Stimulated activated CD4-positive, alpha-beta T cell treated with anti-CD3 and anti-CD28 coated beads, Interleukin-1b, Interleukin-23, amount 100 ng/mL, for 4 hours (primary cell): ENCODE measurements around the gene TESMIN.

Experiments
- DNase-seq, 2 donors: peaks; one replicate each; pipeline ENCODE4 v3.0.0-alpha.2; 2020; ENCODE audit warnings: low read depth in 2 of 2

TESMIN gene

GRCh38 chr11:68711114-68711513 is 40.2 kb downstream of the TESMIN start:
- no peak for DNase-seq

GRCh38 chr11:68710409-68710808 is 40.9 kb downstream of the TESMIN start:
- DNase-seq = no peak

GRCh38 chr11:68709062-68709461 is 42.3 kb downstream of the TESMIN start:
- no peak for DNase-seq

GRCh38 chr11:68707527-68707926 is 43.8 kb downstream of the TESMIN start:
- DNase-seq = no peak

DNA sequence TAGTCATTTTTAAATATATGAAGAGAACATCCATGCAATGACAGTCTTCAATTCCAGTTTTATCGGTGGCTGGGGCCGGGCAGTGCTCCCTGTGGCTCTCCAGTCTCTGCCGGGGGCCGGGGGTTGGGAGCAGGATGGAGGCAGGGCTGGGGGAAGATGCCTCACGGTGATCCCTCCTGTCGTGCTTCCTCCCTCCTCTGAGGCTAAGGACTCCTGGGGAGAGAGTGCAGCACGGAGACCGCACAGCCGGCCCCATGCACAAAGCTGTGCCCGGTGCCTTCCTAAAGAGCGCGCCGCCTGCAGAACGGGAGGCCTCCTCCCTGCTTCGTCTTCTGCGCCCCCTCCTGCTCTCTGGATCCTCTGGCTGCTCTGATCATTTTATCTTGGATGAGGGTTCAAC is 46.4 kb downstream of the TESMIN start:
- no peak for DNase-seq

GRCh38 chr11:68698993-68699392 is 52.3 kb downstream of the TESMIN start:
- DNase-seq = no peak

GRCh38 chr11:68695531-68695930 is 55.8 kb downstream of the TESMIN start:
- no peak for DNase-seq

DNA sequence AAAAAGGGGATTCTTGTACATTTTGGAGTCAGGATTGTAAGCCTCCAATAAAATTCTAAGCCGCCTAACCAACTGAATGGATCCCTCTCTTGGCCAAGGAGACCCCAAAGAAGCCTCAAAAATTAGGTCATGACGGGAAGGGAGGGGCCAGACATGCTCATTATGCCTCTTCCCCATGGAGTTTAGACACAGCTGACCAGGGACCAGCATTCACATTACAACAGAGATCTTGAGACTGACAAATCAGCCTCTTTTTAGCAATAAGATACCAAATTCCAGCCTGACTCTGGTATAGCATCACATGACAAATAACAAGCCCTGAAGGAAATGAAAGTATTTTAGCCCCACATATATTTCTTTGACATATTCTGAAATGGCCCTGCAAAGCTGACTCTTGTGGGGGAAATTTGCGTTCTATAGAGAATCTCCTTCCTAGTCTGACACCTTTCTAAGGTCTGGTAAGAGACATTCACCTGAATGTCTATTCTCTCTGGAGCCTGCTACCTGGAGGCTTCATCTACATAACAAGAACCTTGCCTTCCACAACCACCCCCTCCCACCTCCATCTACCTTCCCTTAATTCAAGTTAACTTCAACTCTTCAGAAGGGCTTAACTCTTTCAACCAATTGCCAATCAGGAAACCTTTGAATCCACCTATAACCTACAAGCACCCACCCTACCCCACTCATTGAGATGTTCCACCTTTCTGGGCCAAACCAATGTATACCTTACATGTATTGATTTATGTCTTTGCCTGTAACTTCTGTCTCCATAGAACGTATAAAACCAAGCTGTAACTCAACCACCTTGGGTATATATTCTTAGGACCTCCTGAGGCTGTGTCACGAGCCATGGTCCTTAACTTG is 56.7 kb downstream of the TESMIN start:
- DNase-seq = no peak

- DNase-seq = no peak
Observed at GRCh38 chr11:68693484-68693882, 57.8 kb downstream of the TESMIN start.

- DNase-seq = no peak
Observed at GRCh38 chr11:68692871-68693483, 58.3 kb downstream of the TESMIN start.

DNA sequence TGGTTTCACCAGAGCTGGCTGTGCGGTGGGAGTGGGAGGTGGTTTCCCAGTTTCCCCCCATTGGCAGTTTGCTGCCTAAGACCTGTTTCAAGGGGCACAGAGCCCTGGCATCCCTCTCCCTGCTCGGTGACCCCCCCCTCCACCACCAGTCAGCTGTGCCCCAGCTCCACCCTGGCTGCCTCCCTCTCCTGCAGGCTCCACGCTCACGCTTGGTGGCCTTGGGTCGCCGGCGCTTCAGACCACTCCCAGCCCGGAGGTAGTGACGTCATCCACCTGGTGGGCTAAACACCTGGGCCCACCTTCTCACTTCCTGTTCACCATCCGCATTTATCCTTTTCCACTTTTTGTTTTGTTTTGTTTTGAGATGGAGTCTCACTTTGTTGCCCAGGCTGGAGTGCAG is 59.2 kb downstream of the TESMIN start:
- no peak for DNase-seq

GRCh38 chr11:68691402-68691784 is 59.9 kb downstream of the TESMIN start:
- no peak for DNase-seq

DNA sequence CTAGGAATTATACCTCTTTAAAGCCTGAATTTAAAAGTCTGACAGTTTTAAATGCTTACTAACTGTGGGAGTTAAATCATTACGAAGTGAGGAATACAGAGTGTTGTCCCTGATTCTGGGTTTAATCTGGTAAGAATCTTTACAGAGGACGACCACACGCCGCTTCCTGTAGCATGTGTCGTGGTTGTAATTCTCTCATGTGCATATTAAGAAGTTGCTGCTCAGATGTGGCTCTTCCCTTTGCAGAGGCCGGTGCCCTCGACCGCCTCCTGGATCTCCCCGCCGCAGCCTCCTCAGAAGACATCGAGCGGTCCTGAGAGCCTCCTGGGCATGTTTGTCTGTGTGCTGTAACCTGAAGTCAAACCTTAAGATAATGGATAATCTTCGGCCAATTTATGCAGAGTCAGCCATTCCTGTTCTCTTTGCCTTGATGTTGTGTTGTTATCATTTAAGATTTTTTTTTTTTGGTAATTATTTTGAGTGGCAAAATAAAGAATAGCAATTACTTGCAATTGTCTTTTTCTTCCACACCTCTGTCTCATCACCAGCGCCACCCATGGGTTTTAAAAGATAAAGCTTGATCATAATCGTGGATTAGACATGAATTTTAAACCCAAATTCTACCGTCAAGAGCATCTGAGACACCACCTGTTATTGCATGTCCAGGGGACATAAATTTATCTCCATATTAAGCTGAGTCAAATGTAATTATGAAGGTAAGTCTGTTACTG is 60.5 kb downstream of the TESMIN start:
- DNase-seq = no peak

DNA sequence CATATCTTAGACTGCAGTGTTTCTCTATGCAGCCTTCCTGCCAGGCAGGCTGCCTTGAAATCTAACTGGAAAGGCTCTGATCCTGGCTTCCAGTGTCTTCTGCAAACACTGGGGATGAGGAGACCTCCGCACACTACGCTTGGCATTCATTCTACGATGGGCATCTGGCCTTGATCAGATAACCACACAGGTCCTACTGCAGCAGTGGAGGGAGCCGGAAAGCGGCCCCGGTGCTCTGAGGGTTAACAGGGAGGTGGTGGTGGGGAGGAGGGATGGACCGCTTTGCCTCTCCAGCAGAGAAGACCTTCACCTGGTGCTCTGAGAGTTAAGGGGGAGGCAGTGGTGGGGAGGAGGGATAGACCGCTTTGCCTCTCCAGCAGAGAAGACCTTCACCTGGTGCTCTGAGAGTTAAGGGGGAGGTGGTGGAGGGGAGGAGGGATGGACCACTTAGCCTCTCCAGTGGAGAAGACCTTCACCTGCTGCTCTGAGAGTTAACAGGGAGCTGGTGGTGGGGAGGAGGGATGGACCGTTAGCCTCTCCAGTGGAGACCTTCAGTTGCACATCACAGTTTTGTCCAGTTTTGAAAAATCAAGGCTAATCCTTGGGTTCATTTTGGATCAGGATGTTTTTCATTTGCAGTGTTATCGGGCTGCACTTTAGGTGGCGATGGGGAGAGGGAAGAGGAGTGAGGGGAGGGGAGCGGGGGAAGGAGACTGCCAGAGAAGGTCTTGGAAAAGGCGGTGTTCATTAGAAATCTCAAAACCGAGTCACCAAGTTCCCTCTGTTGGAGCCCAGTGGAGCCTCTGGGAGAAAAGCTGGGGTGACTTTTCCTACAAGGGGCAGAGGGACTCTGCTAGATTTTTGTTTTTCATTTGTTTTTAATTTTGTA is 61.3 kb downstream of the TESMIN start:
- no peak for DNase-seq

GRCh38 chr11:68688881-68689280 is 62.4 kb downstream of the TESMIN start:
- no peak for DNase-seq

- no peak for DNase-seq
Observed at GRCh38 chr11:68687986-68688385, 63.3 kb downstream of the TESMIN start.

DNA sequence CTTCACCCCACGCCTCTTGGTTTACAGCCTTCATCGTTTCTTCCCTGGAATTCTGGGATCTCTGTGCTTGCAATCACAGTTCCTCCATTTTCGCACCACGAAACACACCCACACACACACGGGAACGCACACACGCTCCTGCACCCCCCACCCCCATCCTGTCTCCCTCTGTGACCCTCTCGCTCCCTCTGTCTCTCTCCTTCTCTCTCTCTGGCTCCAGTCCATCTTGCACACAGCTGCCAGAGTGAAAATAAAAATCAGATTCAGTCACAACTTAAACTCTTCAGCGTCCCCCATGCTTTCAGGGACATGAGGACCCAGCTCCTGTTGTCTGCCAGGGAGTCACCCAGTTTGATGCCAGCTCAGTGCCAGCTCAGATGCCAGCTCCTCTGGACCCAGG is 64.0 kb downstream of the TESMIN start:
- no peak for DNase-seq

- no peak for DNase-seq
Observed at GRCh38 chr11:68686486-68686885, 64.8 kb downstream of the TESMIN start.

DNA sequence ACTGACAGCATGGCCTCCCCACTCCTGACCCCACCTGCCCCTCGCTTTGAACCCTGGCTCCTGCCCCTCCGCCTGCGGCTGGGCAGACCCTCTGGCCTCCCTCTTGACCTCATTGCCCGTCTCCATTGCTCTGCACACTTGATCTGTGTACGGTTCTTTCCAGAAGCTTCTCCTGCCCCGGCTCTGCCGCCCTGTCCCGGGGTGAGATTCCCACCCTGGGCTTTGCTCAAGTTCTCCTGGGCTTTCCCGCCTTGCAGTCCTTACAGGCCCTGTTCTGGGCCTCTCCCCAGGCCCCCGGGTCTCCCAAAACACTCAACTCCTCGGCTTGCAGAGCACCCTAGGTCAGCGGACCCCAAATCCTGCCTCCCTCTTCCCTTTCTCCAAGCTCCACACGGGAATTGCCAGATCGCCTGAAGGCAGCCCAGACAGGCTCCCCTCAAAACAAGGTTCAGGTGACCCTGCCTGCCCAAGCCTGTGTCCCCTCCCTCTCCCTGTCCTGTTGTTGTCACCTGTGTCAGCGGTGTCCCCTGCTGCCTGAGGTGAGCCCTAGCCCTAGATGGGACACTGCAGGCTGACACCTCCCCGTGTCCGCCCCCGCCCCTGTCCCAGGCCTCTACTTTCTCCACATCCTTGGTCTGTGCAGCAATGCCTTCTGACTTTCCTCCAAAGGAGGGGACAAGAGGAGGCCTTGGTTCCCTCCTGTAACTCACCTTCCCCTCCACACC is 65.5 kb downstream of the TESMIN start:
- DNase-seq = no peak

DNA sequence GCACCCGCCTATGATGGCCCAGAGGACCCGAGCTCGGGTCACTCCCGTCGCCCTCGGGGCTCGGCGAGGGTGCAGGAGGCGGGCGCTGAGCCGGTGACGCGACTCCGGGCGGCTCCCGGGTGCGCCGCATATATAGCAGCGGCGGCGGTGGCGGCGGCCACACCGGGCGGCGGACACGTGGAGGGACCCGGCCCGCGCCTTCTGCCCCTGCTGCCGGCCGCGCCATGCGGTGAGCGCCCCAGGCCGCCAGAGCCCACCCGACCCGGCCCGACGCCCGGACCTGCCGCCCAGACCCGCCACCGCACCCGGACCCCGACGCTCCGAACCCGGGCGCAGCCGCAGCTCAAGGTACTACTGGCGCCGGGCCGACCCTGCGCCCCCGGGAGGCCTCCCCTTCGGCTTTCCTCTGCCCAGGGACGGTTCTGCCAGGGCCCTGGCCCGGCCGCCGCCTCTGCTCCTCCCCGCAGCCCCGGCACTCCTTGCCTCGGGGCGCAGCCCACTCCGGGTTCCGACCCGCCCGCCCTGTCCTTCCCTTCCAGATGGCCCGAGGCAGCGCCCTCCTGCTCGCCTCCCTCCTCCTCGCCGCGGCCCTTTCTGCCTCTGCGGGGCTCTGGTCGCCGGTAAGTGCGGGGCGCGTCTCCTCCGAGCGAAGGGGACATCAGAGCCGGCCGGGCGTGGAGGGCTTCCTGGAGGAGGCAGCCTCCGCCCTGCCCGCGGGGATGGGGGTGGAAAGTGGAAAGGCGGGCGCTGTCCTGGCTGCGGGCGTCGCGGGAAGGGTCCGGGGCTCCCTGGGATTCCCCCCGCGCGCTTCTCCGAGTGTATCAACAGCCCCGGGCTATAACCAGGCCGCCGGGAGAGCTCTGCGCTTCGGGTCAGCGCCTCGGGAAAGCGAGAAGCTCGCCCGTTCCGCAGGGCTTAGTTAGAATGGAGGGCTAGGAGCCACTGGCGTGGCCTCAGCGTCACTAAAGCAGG is 66.6 kb downstream of the TESMIN start, which contains the start of gene GAL:
GAL (plus strand) TSS at position 160 of the 972 bp plus-strand sequence; CDS start at position 540, 380 bp downstream.
- peak in 1 of 2 donors; percentile 21 for DNase-seq
